GM13977 (cell line): Measurements from ENCODE around the gene PTPRM.

Experiments used
- DNase-seq: peaks from one replicate; pipeline ENCODE4 v3.0.0; 2012; ENCODE audit warnings: low spot score
- CTCF ChIP-seq: IDR thresholded peaks from 2 replicates; pipeline ENCODE4 v1.5.1; 2012; ENCODE audit warnings: mild to moderate bottlenecking, control low read depth; ENCODE audit not compliant: insufficient read depth; ENCODE audit errors: extremely low read depth, missing control alignments
- in situ Hi-C: fragments of 300-500 bp; cut with MboI; formaldehyde crosslinking; loops from one replicate; pipeline ENCODE4 v1.12.0; 2022; ENCODE audit warnings: low sequenced_read_pairs, low pct_unique_long_range_greater_than_20kb, mixed read lengths, inconsistent platforms; ENCODE audit not compliant: unreplicated experiment

The PTPRM gene

GRCh38 chr18:8381821-8382459, 814.8 kb downstream of the PTPRM start:
- in situ Hi-C loops: no loop called here
- no peak for DNase-seq
- no peak for TF ChIP-seq CTCF

DNA sequence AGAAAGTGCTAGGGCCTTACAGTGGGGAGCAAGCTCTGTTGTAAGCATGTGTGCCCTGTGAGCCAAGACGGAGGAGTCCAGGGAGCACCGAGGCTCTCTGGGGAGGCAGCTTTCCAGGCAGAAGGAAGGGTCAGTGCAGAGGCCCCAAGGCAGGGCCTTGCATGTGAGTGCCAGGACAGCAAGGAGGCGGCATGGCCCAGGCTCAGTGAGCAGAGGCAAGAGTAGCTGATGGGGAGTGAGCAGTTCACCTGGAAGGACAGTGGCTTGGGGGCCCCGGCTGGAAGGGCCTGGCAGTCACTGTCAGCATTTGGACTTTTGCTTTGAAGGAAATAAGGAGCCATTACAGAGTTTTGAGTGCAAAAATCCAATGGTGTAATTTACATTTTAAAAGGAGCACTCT, 818.3 kb downstream of the PTPRM start:
- in situ Hi-C loops: no loop called here
- no peak for TF ChIP-seq CTCF
- no peak for DNase-seq

DNA sequence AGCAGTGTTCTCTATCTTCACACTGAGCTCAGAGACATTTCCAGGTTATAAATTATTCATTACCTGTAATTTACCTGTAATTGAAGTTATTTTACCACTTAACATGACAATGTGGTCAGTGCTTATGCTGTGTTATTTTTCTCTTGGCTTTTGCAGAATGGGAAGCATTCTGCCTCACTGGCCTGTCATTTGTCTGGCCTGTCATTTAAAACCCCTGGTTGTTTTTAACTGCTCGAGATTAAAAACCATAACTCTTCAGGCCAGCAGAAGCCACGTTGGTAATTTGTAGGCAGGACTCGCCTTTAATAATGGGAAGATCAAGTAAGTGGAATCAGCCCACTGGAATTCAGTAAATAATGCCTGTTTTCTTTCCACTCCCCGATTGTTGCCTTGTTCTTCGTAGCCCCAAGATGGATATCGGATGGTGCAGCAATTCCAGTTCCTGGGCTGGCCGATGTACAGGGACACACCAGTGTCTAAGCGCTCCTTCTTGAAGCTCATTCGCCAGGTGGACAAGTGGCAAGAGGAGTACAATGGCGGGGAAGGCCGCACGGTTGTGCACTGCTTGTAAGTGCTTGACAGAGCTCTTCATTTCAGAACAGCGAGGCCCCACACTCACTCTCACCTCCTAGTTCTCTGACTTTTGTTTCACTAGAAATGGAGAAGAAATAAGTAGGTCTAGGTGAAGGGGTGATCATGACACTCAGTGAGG, 819.7 kb downstream of the PTPRM start:
- in situ Hi-C loops: no loop called here
- no peak for TF ChIP-seq CTCF
- DNase-seq: no peak

DNA sequence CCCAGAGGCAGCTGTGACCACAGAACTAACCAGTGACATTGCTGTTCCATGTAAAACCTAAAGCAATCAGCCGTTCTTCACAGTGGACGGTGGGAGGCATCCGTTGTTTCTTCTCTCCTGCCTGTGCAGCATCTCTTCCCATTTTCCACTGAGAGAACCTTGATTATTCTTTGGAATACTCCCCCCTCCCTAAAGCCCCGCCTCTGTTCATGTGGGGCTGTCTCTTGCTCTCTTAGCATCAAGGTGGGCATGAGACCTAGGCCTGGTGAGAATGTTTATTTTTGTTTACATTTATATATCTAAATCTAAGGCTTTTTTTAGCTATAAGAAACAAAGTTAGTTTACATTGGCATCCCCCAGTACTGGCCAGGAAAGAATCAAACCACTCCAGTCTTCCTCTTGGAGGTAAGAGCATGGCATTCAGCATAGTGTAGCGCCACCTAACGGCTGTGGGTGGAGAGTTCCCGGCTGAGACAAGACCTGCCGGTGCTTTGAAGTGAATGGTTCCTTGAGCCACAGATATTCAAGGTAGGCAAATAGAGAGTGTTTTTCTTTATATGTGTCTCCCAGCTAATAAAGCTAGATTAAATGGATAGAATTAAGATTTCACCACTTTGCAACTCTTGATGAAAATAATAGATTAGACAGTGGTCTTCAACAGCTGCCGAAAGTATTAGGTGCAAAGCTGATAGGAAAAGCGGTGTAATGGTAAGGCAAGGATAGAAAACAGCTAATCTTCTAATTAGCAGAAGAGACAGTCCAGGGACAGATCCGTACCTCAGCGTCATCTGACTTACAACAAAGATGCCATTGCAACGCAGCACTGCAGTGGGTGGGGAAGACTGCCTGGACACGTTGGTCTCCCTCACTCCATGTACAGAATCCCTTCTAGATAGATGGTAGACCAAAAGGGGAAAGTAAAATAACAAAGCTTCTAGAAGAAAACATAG, 822.5 kb downstream of the PTPRM start:
- DNase-seq: peak; percentile 45
- in situ Hi-C loops: no loop called here

GRCh38 chr18:8391068-8391467, 824.0 kb downstream of the PTPRM start:
- in situ Hi-C loops: no loop called here
- no peak for DNase-seq
- TF ChIP-seq CTCF: no peak

More for the DNA sequence above, 822.5 kb downstream of the PTPRM start:
- peak; percentile 80 for TF ChIP-seq CTCF

GRCh38 chr18:8396254-8396653, 829.1 kb downstream of the PTPRM start:
- in situ Hi-C loops: no loop called here
- DNase-seq: no peak
- no peak for TF ChIP-seq CTCF
